ENCODE measurements around the gene CRYGN.

DNA sequence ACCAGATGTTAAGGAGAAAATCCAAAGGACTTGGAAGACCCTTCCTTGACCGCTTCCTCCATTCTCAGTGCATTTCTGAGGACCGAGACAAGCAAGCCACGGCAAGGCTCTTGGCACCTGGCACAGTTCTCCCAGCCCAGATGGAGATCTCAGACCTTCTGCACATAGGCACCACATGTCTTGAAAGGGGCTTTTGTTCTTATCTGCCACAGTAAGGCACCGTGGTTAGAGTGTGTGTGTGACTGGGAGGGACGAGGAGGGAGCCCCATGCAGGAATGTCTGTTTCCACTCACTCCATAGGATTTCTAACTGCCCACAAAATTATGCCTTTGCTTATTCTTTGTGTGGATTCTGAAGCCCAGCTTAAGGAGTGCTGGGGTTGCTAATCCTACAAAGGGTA is 19.8 kb downstream of the CRYGN start:
- TF ChIP-seq, protein P1, sequence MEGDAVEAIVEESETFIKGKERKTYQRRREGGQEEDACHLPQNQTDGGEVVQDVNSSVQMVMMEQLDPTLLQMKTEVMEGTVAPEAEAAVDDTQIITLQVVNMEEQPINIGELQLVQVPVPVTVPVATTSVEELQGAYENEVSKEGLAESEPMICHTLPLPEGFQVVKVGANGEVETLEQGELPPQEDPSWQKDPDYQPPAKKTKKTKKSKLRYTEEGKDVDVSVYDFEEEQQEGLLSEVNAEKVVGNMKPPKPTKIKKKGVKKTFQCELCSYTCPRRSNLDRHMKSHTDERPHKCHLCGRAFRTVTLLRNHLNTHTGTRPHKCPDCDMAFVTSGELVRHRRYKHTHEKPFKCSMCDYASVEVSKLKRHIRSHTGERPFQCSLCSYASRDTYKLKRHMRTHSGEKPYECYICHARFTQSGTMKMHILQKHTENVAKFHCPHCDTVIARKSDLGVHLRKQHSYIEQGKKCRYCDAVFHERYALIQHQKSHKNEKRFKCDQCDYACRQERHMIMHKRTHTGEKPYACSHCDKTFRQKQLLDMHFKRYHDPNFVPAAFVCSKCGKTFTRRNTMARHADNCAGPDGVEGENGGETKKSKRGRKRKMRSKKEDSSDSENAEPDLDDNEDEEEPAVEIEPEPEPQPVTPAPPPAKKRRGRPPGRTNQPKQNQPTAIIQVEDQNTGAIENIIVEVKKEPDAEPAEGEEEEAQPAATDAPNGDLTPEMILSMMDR (conservative IDR thresholded peaks at IDR 0.05; ENCODE audit: low read depth in 2 of 2), result no peak
- TF ChIP-seq EZH2phosphoT487 (IDR thresholded peaks at IDR 0.05; ENCODE audit: unreplicated experiment), result no peak
- TF ChIP-seq EZH2 (IDR thresholded peaks at IDR 0.05; ENCODE audit: low read depth, unreplicated experiment), result no peak
- TF ChIP-seq POLR2AphosphoS5 (IDR thresholded peaks at IDR 0.05; ENCODE audit: low read depth), result no peak
- TF ChIP-seq, protein P2, sequence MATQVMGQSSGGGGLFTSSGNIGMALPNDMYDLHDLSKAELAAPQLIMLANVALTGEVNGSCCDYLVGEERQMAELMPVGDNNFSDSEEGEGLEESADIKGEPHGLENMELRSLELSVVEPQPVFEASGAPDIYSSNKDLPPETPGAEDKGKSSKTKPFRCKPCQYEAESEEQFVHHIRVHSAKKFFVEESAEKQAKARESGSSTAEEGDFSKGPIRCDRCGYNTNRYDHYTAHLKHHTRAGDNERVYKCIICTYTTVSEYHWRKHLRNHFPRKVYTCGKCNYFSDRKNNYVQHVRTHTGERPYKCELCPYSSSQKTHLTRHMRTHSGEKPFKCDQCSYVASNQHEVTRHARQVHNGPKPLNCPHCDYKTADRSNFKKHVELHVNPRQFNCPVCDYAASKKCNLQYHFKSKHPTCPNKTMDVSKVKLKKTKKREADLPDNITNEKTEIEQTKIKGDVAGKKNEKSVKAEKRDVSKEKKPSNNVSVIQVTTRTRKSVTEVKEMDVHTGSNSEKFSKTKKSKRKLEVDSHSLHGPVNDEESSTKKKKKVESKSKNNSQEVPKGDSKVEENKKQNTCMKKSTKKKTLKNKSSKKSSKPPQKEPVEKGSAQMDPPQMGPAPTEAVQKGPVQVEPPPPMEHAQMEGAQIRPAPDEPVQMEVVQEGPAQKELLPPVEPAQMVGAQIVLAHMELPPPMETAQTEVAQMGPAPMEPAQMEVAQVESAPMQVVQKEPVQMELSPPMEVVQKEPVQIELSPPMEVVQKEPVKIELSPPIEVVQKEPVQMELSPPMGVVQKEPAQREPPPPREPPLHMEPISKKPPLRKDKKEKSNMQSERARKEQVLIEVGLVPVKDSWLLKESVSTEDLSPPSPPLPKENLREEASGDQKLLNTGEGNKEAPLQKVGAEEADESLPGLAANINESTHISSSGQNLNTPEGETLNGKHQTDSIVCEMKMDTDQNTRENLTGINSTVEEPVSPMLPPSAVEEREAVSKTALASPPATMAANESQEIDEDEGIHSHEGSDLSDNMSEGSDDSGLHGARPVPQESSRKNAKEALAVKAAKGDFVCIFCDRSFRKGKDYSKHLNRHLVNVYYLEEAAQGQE (IDR thresholded peaks at IDR 0.05; ENCODE audit: unreplicated experiment), result no peak
- TF ChIP-seq, protein P3, sequence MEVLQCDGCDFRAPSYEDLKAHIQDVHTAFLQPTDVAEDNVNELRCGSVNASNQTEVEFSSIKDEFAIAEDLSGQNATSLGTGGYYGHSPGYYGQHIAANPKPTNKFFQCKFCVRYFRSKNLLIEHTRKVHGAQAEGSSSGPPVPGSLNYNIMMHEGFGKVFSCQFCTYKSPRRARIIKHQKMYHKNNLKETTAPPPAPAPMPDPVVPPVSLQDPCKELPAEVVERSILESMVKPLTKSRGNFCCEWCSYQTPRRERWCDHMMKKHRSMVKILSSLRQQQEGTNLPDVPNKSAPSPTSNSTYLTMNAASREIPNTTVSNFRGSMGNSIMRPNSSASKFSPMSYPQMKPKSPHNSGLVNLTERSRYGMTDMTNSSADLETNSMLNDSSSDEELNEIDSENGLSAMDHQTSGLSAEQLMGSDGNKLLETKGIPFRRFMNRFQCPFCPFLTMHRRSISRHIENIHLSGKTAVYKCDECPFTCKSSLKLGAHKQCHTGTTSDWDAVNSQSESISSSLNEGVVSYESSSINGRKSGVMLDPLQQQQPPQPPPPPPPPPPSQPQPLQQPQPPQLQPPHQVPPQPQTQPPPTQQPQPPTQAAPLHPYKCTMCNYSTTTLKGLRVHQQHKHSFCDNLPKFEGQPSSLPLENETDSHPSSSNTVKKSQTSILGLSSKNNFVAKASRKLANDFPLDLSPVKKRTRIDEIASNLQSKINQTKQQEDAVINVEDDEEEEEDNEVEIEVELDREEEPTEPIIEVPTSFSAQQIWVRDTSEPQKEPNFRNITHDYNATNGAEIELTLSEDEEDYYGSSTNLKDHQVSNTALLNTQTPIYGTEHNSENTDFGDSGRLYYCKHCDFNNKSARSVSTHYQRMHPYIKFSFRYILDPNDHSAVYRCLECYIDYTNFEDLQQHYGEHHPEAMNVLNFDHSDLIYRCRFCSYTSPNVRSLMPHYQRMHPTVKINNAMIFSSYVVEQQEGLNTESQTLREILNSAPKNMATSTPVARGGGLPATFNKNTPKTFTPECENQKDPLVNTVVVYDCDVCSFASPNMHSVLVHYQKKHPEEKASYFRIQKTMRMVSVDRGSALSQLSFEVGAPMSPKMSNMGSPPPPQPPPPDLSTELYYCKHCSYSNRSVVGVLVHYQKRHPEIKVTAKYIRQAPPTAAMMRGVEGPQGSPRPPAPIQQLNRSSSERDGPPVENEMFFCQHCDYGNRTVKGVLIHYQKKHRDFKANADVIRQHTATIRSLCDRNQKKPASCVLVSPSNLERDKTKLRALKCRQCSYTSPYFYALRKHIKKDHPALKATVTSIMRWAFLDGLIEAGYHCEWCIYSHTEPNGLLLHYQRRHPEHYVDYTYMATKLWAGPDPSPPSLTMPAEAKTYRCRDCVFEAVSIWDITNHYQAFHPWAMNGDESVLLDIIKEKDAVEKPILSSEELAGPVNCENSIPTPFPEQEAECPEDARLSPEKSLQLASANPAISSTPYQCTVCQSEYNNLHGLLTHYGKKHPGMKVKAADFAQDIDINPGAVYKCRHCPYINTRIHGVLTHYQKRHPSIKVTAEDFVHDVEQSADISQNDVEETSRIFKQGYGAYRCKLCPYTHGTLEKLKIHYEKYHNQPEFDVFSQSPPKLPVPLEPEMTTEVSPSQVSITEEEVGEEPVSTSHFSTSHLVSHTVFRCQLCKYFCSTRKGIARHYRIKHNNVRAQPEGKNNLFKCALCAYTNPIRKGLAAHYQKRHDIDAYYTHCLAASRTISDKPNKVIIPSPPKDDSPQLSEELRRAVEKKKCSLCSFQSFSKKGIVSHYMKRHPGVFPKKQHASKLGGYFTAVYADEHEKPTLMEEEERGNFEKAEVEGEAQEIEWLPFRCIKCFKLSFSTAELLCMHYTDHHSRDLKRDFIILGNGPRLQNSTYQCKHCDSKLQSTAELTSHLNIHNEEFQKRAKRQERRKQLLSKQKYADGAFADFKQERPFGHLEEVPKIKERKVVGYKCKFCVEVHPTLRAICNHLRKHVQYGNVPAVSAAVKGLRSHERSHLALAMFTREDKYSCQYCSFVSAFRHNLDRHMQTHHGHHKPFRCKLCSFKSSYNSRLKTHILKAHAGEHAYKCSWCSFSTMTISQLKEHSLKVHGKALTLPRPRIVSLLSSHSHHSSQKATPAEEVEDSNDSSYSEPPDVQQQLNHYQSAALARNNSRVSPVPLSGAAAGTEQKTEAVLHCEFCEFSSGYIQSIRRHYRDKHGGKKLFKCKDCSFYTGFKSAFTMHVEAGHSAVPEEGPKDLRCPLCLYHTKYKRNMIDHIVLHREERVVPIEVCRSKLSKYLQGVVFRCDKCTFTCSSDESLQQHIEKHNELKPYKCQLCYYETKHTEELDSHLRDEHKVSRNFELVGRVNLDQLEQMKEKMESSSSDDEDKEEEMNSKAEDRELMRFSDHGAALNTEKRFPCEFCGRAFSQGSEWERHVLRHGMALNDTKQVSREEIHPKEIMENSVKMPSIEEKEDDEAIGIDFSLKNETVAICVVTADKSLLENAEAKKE (CRISPR knock-in tag; IDR thresholded peaks at IDR 0.05), result no peak
- TF ChIP-seq JUNB (IDR thresholded peaks at IDR 0.05; ENCODE audit: unreplicated experiment), result no peak
- TF ChIP-seq CREB1 (CRISPR knock-in tag; IDR thresholded peaks at IDR 0.05; ENCODE audit: low read depth), result no peak
- no peak for TF ChIP-seq ZNF114 (CRISPR knock-in tag; IDR thresholded peaks at IDR 0.05)
- no peak for TF ChIP-seq ZNF331 (CRISPR knock-in tag; IDR thresholded peaks at IDR 0.05; ENCODE audit: low read depth)

All from GM23338 (cell line).